Astrocyte (in vitro differentiated cells and primary cell): ENCODE data around the gene HMX1. TPM values are rescaled to one million over a fixed set of nuclear protein-coding genes. Genes with fewer than 3 reads are reported as not detected.

Experiments
- DNase-seq: peaks from one replicate; pipeline ENCODE4 v3.0.0-alpha.2; 2010; ENCODE audit warnings: low read depth
- FAIRE-seq: peaks from 2 replicates; lab custom pipeline; 2011; peaks lifted over from hg19 to GRCh38; lab: Jason Lieb, UNC
- H2AFZ ChIP-seq: 2 replicates; pipeline ENCODE4 v1.6.0; 2012; ENCODE audit warnings: low read depth, low read length, inconsistent platforms
- H3K27ac ChIP-seq: 2 replicates; pipeline ENCODE4 v1.5.1; 2011; ENCODE audit warnings: low read depth, low read length, inconsistent platforms
- H3K27me3 ChIP-seq: 2 replicates; pipeline ENCODE4 v1.6.0; 2011; ENCODE audit warnings: low read length, inconsistent platforms; ENCODE audit not compliant: insufficient read depth
- H3K36me3 ChIP-seq: 2 replicates; pipeline ENCODE4 v1.5.1; 2011; ENCODE audit warnings: low read length, inconsistent platforms; ENCODE audit not compliant: insufficient read depth
- H3K4me1 ChIP-seq: 2 replicates; pipeline ENCODE4 v1.5.1; 2011; ENCODE audit warnings: low read length, inconsistent platforms; ENCODE audit not compliant: insufficient read depth
- H3K4me2 ChIP-seq: 2 replicates; pipeline ENCODE4 v1.6.0; 2012; ENCODE audit warnings: low read length, inconsistent platforms
- H3K4me3 ChIP-seq: 2 replicates; pipeline ENCODE4 v1.5.1; 2011; ENCODE audit warnings: low read depth, mild to moderate bottlenecking, low read length, inconsistent platforms; ENCODE audit not compliant: insufficient read depth
- H3K79me2 ChIP-seq: 2 replicates; pipeline ENCODE4 v1.6.0; 2012; ENCODE audit warnings: mild to moderate bottlenecking, low read length, inconsistent platforms; ENCODE audit not compliant: insufficient read depth
- H3K9ac ChIP-seq: 2 replicates; pipeline ENCODE4 v1.6.0; 2012; ENCODE audit warnings: mild to moderate bottlenecking, low read length, inconsistent platforms
- H3K9me3 ChIP-seq: 2 replicates; pipeline ENCODE4 v1.5.1; 2012; ENCODE audit warnings: low read depth, mild to moderate bottlenecking, low read length, inconsistent platforms; ENCODE audit not compliant: insufficient read depth
- H4K20me1 ChIP-seq: 2 replicates; pipeline ENCODE4 v1.6.0; 2012; ENCODE audit warnings: low read length, inconsistent platforms; ENCODE audit not compliant: insufficient read depth
- H3K27ac Mint-ChIP-seq: one replicate; pipeline ENCODE4 v1.8.0; 2021; ENCODE audit warnings: mild to moderate bottlenecking, mixed read lengths; ENCODE audit not compliant: unreplicated experiment
- H3K27me3 Mint-ChIP-seq: one replicate; pipeline ENCODE4 v1.8.0; 2021; ENCODE audit warnings: low read depth, mixed read lengths; ENCODE audit not compliant: unreplicated experiment
- H3K36me3 Mint-ChIP-seq: one replicate; pipeline ENCODE4 v1.8.0; 2021; ENCODE audit warnings: low read depth, mixed read lengths; ENCODE audit not compliant: unreplicated experiment
- H3K4me1 Mint-ChIP-seq: one replicate; pipeline ENCODE4 v1.8.0; 2021; ENCODE audit warnings: low read depth, mixed read lengths; ENCODE audit not compliant: unreplicated experiment
- H3K4me3 Mint-ChIP-seq: one replicate; pipeline ENCODE4 v1.8.0; 2021; ENCODE audit warnings: mild to moderate bottlenecking, moderate library complexity, mixed read lengths; ENCODE audit not compliant: unreplicated experiment
- H3K9me3 Mint-ChIP-seq: one replicate; pipeline ENCODE4 v1.8.0; 2021; ENCODE audit warnings: mild to moderate bottlenecking, mixed read lengths; ENCODE audit not compliant: unreplicated experiment
- CTCF ChIP-seq: IDR thresholded peaks from 2 replicates; pipeline ENCODE4 v1.5.1; 2011; ENCODE audit warnings: low read depth, mild to moderate bottlenecking, inconsistent platforms, low read length, moderate library complexity; ENCODE audit not compliant: insufficient read depth
- EZH2 ChIP-seq: IDR thresholded peaks from 2 replicates; pipeline ENCODE4 v1.6.1; 2012; ENCODE audit warnings: mild to moderate bottlenecking, low read length, inconsistent platforms; ENCODE audit not compliant: insufficient read depth
- total RNA-seq: library from RNA; stranded (reverse); gene quantifications from 2 replicates; pipeline ENCODE4 v1.2.1, GENCODE V29; 2021

HMX1 gene
- total RNA-seq, 1 donor from 2014 or later = 0.25 TPM

- Histone ChIP-seq H3K27me3 (peaks cover 29% of the 10 kb centered on the region), H4K20me1 (no peaks in the 10 kb centered on the region), H3K9ac (no peak overlapping the region), H3K9me3 (no peaks in the 10 kb centered on the region), H3K27ac (no peak overlapping the region), H3K4me1 (no peaks in the 10 kb centered on the region), H3K4me3 (no peak overlapping the region), H3K36me3 (no peaks in the 10 kb centered on the region), H3K79me2 (no peaks in the 10 kb centered on the region), H3K4me2 (no peak overlapping the region), H2AFZ (no peak overlapping the region)
- no peak for FAIRE-seq
- no peak for DNase-seq
- TF ChIP-seq EZH2 (no peak), CTCF (no peak)
- H3K4me1 Mint-ChIP-seq = no peaks in the 10 kb centered on the region
- H3K4me3 Mint-ChIP-seq = no peak overlapping the region
- no peak overlapping the region for H3K27ac Mint-ChIP-seq
- peaks cover 88% of the 10 kb centered on the region for H3K27me3 Mint-ChIP-seq
- peaks cover 4% of the 10 kb centered on the region for H3K36me3 Mint-ChIP-seq
- peaks cover 14% of the 10 kb centered on the region for H3K9me3 Mint-ChIP-seq
Measured at GRCh38 chr4:8879574-8879973, 7.9 kb upstream of the HMX1 start.

GRCh38 chr4:8878421-8878820, 6.8 kb upstream of the HMX1 start:
- peak overlapping the region; percentile 12 for H3K27ac Mint-ChIP-seq
- Histone ChIP-seq H3K9me3 (no peaks in the 10 kb centered on the region), H3K27me3 (peaks cover 33% of the 10 kb centered on the region), H3K36me3 (no peaks in the 10 kb centered on the region), H3K4me2 (no peak overlapping the region), H2AFZ (no peak overlapping the region), H3K4me3 (no peak overlapping the region), H4K20me1 (no peaks in the 10 kb centered on the region), H3K27ac (no peak overlapping the region), H3K79me2 (no peaks in the 10 kb centered on the region), H3K9ac (no peak overlapping the region), H3K4me1 (no peaks in the 10 kb centered on the region)
- peaks cover 4% of the 10 kb centered on the region for H3K36me3 Mint-ChIP-seq
- TF ChIP-seq CTCF (no peak), EZH2 (no peak)
- no peak for DNase-seq
- H3K27me3 Mint-ChIP-seq = peaks cover 88% of the 10 kb centered on the region
- no peaks in the 10 kb centered on the region for H3K4me1 Mint-ChIP-seq
- no peak overlapping the region for H3K4me3 Mint-ChIP-seq
- FAIRE-seq = no peak
- peaks cover 15% of the 10 kb centered on the region for H3K9me3 Mint-ChIP-seq

- H4K20me1 ChIP-seq = no peaks in the 10 kb centered on the region
- H3K9me3 ChIP-seq = no peaks in the 10 kb centered on the region
- peaks cover 41% of the 10 kb centered on the region for H3K27me3 ChIP-seq
- Mint-ChIP-seq H3K9me3 (peaks cover 17% of the 10 kb centered on the region), H3K4me3 (no peak overlapping the region), H3K27me3 (peaks cover 87% of the 10 kb centered on the region), H3K36me3 (peaks cover 4% of the 10 kb centered on the region), H3K4me1 (no peaks in the 10 kb centered on the region), H3K27ac (no peak overlapping the region)
- DNase-seq (no peak), FAIRE-seq (no peak)
- no peaks in the 10 kb centered on the region for H3K36me3 ChIP-seq
- no peak overlapping the region for H3K27ac ChIP-seq
- H3K4me2 ChIP-seq = no peak overlapping the region
- no peak overlapping the region for H3K4me3 ChIP-seq
- no peaks in the 10 kb centered on the region for H3K79me2 ChIP-seq
- H3K9ac ChIP-seq = no peak overlapping the region
- no peak for TF ChIP-seq EZH2
- no peak for TF ChIP-seq CTCF
- no peak overlapping the region for H2AFZ ChIP-seq
- no peaks in the 10 kb centered on the region for H3K4me1 ChIP-seq
Measured at GRCh38 chr4:8877780-8878040, 6.1 kb upstream of the HMX1 start.
